ENCODE measurements around the gene SIRT4. TPM values are rescaled to one million over a fixed set of nuclear protein-coding genes. Genes with fewer than 3 reads are reported as not detected.

The SIRT4 gene
- total and polyA plus RNA-seq, 2 of the 13 experiments (the other 11 are each of a cell fraction or from before 2014, with no cell fraction given): 3.4 to 5.8 TPM

DNA sequence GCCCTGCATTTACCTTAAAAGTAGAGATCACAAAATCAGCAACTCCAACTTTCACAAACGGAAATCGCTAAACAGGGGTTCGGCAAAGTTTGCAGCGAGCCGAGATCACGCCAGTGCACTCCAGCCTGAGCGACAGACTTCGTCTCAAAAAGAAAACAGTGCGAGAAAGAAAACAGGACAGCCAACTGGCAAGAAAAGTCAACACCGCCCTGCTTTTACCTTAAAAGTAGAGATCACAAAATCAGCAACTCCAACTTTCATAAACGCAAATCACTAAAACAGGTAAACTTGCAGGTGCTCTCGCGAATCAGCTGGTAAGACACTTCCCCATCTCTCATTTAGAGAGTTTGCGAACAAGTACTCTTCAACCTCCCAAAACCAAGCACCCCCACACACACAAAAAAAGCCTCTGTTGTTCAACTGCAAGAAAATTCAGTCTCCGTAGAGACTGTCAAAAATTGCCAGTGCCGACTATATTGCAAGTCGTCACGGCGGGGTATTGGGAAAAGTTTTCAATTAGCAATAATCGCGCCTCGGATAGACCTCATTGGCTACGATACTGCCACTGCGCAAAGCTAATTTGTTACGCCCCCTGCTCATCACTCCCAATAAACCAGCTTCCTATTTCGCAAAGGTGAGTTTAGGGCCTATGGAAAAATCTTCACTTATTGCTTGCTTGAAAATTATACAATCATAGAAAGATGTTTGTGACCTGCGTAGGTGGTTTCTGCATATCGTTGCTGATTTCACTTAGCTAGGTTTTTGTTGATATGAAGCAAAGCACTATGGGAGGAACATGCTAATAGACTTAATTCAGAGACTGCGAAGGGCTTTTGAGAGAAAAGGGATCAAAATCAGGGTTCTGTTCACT, 9.2 kb upstream of the SIRT4 start, which contains the start of gene RNU4-1 (continued):
- 0 out of 2 replicates have a peak, but pooled peaks have one; percentile 47 for TF ChIP-seq LCORL (IDR thresholded peaks at IDR 0.05)
- peak; percentile 47; the same call in 1 of the 2 replicates for TF ChIP-seq LCORL (CRISPR knock-in tag; IDR thresholded peaks at IDR 0.05)
- peak; percentile 88 for TF ChIP-seq CREM (IDR thresholded peaks at IDR 0.05)
- TF ChIP-seq CREM (CRISPR knock-in tag; IDR thresholded peaks at IDR 0.05): no peak
- TF ChIP-seq ZNF501 (CRISPR knock-in tag; IDR thresholded peaks at IDR 0.05): no peak
- peak; percentile 75 for TF ChIP-seq ZC3H13 (CRISPR knock-in tag; IDR thresholded peaks at IDR 0.05)
- no peak for TF ChIP-seq RBM39 (IDR thresholded peaks at IDR 0.05; ENCODE audit: low read depth, low read length, poor library complexity, severe bottlenecking)
- TF ChIP-seq HMG20B (CRISPR knock-in tag; conservative IDR thresholded peaks at IDR 0.05): no peak; the same call in 1 of the 2 replicates
- TF ChIP-seq NR3C1 (CRISPR knock-in tag; IDR thresholded peaks at IDR 0.05): no peak
- TF ChIP-seq ZNF589 (CRISPR knock-in tag; conservative IDR thresholded peaks at IDR 0.05): peak; percentile 66
- peak; percentile 82; the same call in 1 of the 2 replicates for TF ChIP-seq ZNF33A (CRISPR knock-in tag; IDR thresholded peaks at IDR 0.05; ENCODE audit: borderline replicate concordance)
- no peak; the same call in 1 of the 2 replicates for TF ChIP-seq ZNF792 (CRISPR knock-in tag; IDR thresholded peaks at IDR 0.05)
- 0 out of 2 replicates have a peak, but pooled peaks have one; percentile 53 for TF ChIP-seq ZSCAN30 (CRISPR knock-in tag; IDR thresholded peaks at IDR 0.05)
- no peak for TF ChIP-seq RORA (CRISPR knock-in tag; IDR thresholded peaks at IDR 0.05)
- TF ChIP-seq, protein P1, sequence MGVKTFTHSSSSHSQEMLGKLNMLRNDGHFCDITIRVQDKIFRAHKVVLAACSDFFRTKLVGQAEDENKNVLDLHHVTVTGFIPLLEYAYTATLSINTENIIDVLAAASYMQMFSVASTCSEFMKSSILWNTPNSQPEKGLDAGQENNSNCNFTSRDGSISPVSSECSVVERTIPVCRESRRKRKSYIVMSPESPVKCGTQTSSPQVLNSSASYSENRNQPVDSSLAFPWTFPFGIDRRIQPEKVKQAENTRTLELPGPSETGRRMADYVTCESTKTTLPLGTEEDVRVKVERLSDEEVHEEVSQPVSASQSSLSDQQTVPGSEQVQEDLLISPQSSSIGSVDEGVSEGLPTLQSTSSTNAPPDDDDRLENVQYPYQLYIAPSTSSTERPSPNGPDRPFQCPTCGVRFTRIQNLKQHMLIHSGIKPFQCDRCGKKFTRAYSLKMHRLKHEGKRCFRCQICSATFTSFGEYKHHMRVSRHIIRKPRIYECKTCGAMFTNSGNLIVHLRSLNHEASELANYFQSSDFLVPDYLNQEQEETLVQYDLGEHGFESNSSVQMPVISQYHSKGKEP (CRISPR knock-in tag; IDR thresholded peaks at IDR 0.05): no peak
- TF ChIP-seq SRSF4 (IDR thresholded peaks at IDR 0.05; ENCODE audit: low read depth, low read length, poor library complexity, severe bottlenecking): no peak
- TF ChIP-seq KDM1A (CRISPR knock-in tag; IDR thresholded peaks at IDR 0.05): no peak
- peak; percentile 79; the same call in 1 of the 2 replicates for TF ChIP-seq ZNF512B (CRISPR knock-in tag; IDR thresholded peaks at IDR 0.05; ENCODE audit: borderline replicate concordance)
- TF ChIP-seq NFRKB (IDR thresholded peaks at IDR 0.05): no peak
- TF ChIP-seq ZNF670 (CRISPR knock-in tag; IDR thresholded peaks at IDR 0.05; ENCODE audit: borderline replicate concordance): peak; percentile 77; the same call in 1 of the 2 replicates
- TF ChIP-seq, protein P2, sequence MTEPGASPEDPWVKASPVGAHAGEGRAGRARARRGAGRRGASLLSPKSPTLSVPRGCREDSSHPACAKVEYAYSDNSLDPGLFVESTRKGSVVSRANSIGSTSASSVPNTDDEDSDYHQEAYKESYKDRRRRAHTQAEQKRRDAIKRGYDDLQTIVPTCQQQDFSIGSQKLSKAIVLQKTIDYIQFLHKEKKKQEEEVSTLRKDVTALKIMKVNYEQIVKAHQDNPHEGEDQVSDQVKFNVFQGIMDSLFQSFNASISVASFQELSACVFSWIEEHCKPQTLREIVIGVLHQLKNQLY (CRISPR knock-in tag; IDR thresholded peaks at IDR 0.05): 0 out of 2 replicates have a peak, but pooled peaks have one; percentile 50

All from HepG2 (cell line).